IMR-90 (cell line): ENCODE measurements around the gene CATSPERE.

Source experiments
- BHLHE40 ChIP-seq: fragments of 150-350 bp; IDR thresholded peaks from 2 replicates; pipeline ENCODE4 v1.6.1; 2016; ENCODE audit warnings: mild to moderate bottlenecking, low read depth, low read length
- CHD1 ChIP-seq: IDR thresholded peaks from 2 replicates; pipeline ENCODE4 v1.6.1; 2012; ENCODE audit warnings: low read depth, low read length, improper control_type of control experiment
- MAZ ChIP-seq: IDR thresholded peaks from 2 replicates; pipeline ENCODE4 v1.6.1; 2012; ENCODE audit warnings: low read depth, mild to moderate bottlenecking, low read length, improper control_type of control experiment, moderate library complexity, borderline replicate concordance
- POLR2A ChIP-seq: IDR thresholded peaks from 2 replicates; pipeline ENCODE4 v1.6.1; 2012; ENCODE audit warnings: mild to moderate bottlenecking, low read depth, low read length
- TF ChIP-seq, protein P1 (sequence below): fragments of 150-350 bp; IDR thresholded peaks from 2 replicates; pipeline ENCODE4 v1.6.1; 2017; ENCODE audit warnings: mild to moderate bottlenecking, antibody characterized with exemption, low read length, low read depth
- TF ChIP-seq, protein P2 (sequence below): conservative IDR thresholded peaks from 2 replicates; pipeline ENCODE4 v1.5.1; 2012; ENCODE audit warnings: mild to moderate bottlenecking, low read depth, low read length, improper control_type of control experiment
- TF ChIP-seq, protein P3 (sequence below): fragments of 150-350 bp; IDR thresholded peaks from 2 replicates; pipeline ENCODE4 v1.6.1; 2016; ENCODE audit warnings: low read depth, mild to moderate bottlenecking, low read length, moderate library complexity, borderline replicate concordance

DNA sequence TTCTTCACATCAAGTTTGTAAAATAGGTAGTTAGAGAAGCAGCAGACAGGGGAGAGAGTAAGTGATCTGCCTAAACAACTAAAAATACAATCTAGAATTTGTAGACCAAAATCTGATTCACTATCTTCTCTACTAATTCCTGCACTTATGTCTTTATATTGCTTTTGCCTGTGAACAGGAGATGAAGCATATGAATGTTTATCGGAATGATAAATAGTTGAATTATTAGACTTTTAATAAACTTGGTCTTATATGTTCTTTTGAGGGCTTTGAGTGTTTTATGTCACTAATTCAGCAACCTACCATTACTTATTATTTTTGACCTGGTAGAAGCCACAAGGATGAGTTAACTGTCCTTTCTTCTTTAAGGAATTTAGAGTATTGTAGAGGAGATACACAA, 194.1 kb downstream of the CATSPERE start:
- TF ChIP-seq, protein P1, sequence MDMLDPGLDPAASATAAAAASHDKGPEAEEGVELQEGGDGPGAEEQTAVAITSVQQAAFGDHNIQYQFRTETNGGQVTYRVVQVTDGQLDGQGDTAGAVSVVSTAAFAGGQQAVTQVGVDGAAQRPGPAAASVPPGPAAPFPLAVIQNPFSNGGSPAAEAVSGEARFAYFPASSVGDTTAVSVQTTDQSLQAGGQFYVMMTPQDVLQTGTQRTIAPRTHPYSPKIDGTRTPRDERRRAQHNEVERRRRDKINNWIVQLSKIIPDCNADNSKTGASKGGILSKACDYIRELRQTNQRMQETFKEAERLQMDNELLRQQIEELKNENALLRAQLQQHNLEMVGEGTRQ: no peak
- TF ChIP-seq, protein P2, sequence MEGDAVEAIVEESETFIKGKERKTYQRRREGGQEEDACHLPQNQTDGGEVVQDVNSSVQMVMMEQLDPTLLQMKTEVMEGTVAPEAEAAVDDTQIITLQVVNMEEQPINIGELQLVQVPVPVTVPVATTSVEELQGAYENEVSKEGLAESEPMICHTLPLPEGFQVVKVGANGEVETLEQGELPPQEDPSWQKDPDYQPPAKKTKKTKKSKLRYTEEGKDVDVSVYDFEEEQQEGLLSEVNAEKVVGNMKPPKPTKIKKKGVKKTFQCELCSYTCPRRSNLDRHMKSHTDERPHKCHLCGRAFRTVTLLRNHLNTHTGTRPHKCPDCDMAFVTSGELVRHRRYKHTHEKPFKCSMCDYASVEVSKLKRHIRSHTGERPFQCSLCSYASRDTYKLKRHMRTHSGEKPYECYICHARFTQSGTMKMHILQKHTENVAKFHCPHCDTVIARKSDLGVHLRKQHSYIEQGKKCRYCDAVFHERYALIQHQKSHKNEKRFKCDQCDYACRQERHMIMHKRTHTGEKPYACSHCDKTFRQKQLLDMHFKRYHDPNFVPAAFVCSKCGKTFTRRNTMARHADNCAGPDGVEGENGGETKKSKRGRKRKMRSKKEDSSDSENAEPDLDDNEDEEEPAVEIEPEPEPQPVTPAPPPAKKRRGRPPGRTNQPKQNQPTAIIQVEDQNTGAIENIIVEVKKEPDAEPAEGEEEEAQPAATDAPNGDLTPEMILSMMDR: no peak
- no peak for TF ChIP-seq POLR2A
- TF ChIP-seq, protein P3, sequence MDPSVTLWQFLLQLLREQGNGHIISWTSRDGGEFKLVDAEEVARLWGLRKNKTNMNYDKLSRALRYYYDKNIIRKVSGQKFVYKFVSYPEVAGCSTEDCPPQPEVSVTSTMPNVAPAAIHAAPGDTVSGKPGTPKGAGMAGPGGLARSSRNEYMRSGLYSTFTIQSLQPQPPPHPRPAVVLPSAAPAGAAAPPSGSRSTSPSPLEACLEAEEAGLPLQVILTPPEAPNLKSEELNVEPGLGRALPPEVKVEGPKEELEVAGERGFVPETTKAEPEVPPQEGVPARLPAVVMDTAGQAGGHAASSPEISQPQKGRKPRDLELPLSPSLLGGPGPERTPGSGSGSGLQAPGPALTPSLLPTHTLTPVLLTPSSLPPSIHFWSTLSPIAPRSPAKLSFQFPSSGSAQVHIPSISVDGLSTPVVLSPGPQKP: no peak
- TF ChIP-seq MAZ: no peak
- TF ChIP-seq BHLHE40: no peak
- TF ChIP-seq CHD1: no peak
